HG02623 (cell line): ENCODE data around the gene CRISPLD2.

ENCODE experiments used
- ATAC-seq: cut with Tn5 transposase; IDR thresholded peaks from one replicate; pipeline ENCODE4 v1.9.1; 2021; ENCODE audit warnings: moderate library complexity; ENCODE audit not compliant: unreplicated experiment

CRISPLD2 gene

DNA sequence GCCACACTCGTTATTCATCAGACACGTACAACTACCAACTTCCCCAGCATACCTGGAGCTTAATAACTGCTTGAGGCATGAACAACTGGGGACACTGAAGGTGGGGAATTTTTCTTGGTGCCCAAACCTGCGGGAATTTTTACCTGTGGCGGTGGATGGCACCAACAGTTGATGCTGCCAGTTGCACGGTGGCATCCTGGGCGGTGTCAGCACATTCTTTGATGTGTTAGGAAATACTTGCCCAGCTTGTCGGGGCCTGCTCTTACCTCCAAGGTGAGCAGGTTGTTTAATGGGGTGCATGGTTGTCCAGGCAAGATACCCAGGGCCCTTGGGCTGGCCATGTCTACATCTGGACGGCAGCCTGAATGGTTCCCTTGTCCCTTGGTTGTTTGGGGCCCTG, 79.6 kb downstream of the CRISPLD2 start:
- no peak for ATAC-seq

DNA sequence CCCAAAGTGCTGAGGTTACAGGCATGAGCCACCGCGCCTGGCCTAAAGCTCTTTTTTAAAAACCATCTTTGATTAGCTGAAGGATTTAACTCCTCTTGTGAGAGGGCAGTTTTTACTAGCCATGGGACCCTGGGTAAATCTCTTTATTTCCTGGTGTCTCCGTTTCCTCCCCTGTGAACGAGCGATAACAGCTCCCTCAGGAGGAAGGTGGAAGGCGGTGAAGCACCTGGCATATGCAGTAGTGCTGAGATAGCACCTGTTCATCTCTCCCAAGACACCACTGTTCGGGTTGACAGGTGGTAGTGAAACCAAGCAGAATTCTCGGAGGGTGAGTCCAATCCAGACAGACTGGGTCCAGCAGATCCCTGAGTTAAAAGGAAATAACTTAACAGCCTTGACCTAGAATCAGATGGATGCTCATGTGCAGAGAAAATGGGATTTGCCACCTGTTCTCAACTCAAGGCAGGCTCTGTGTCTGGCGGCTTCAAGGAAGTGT, 86.2 kb downstream of the CRISPLD2 start:
- ATAC-seq, result no peak

DNA sequence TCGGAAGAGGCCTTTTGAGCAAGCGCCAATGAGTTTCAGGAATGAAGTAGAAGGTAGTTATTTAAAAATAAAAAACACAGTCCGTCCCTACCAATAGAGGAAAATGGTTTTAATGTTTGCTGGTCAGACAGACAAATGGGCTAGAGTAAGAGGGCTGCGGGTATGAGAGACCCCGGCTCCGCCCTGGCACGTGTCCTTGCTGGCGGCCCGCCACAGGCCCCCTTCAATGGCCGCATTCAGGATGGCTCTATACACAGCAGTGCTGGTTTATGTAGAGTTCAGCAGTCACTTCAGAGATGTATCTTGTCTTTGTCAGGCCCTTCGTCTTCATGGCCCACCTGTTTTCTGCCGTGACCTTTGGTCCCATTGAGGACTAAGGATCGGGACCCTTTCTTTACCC, 87.3 kb downstream of the CRISPLD2 start:
- no peak for ATAC-seq

DNA sequence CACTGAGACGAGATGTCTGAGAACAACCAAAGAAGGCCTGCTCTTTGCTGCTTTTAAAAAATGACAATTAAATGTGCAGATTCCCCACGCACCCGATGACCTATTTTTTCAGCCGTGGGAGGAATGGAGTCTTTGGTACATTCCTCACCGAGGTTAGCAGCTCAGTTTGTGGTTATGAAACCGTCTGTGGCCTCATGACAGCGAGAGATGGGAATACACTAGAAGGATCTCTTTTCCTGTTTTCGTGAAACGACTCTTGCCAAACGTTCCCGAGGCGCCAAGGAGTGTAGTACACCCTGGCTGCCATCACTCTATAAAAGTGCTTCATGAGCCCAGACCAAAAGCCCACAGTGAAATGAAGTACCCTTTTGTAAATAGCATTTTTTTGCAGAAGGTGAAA, 87.8 kb downstream of the CRISPLD2 start:
- no peak for ATAC-seq

DNA sequence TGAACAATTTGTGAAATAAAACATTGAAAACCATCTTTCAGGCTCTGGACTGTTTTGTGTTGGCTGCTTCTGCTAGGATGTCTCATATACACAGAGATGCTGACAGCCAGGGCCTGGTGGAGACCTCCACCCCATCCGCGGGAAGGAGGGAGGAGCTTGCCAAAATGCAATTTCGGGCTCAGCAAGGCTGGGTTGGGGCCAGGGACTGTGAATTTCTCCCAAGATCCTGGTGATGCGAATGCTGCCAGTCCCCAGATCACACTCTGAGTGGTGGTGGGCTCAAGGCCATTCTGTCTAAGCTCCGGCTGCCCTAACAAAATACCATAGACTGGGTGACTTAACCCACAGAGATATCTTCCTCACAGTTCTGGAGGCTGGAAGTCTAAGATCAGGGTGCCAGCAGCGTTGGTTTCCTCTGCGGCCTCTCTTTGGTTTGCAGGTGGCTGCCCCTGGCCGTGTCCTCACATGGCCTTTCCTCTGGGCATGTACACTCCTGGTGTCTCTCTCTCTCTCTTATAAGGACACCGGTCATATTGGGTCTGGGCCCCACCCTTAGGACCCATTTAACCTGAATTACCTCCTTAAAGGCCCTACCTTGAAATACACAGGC, 89.8 kb downstream of the CRISPLD2 start:
- no peak for ATAC-seq

DNA sequence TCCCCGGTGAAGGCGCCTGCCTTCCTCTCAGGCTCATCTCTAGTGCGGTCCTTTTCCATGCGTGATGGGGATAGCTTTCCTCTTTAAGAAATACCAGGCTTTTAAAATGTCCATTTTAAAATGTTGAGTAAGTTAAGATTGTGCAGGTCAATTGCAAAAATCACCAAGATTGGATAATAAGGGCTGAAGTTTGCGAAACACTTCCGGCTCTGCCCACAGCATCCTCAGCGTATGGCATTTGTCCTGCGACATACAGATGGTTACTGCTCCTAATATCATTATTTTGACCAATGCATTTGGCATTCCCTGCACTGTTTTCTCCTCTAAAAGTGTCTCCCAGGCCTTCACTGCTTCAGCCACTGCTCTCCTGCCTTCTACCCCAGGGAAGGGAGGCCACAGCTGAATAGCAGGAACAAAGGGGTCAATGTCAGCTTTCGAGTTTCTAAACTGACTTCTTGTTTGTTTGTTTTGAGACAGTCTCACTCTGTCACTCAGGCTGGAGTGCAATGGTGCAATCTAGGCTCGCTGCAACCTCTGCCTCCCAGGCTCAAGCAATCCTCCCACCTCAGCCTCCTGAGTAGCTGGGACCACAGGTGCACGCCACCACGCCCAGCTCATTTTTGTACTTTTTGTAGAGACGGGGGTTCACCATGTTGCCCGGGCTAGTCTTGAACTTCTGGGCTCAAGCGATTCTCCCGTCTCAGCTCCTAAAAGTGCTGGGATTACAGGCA, 91.9 kb downstream of the CRISPLD2 start:
- ATAC-seq, result no peak

DNA sequence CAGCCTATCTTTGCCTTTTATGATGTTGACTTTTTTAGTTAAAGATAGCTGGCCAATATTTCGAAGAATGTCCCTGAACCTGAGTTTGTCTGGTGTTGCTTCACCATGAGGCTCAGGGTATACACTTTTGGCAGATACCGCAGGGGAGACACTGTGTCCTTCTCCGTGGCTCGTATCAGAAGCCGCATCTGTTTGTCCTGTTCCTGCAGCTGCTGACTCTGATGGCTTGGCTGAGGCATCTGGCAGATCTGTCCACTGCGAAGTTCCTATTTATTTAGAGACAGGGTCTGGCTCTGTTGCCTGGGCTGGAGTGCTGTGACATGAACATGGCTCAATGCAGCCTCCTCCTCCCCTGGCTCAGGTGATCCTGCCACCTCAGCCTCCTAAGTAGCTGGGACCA, 93.5 kb downstream of the CRISPLD2 start:
- no peak for ATAC-seq

DNA sequence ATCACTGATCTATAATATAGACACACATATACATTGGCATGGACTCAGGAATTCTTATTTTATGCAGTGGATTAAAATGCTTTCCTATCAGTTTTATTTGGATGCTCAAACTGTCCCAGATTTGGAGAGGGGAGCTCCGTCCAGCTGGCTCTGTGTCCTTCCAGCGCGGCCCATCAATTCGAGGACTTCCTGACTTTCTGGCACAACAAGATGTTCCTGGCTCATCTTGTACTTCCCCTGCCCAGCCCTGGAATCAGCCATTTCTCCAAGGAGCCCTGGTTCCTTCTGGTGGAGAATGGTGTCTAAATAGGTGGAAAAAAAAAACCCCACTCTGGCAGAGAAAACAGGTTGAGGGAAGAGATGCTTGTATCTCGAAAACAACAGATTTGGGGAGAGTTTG, 94.5 kb downstream of the CRISPLD2 start:
- no peak for ATAC-seq

DNA sequence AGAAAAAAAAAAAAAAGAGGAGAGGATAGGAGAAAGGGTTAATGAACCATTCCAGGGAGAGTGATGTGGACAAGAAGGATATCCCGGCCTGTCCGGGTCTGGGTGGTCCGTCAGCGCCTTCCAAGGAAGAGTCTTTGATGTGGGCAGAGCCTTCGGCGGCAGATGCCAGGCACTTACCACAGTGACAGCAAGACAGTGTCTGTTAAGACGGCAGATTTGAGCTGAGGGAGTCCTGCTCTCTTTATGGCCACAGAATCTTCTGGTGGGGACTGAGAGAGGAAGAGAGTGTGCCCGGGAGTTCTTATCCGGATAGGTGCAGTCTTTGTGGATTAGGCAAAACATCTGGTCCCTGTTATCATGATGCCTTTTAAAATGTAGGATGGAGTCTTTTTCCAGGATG, 96.4 kb downstream of the CRISPLD2 start:
- no peak for ATAC-seq

DNA sequence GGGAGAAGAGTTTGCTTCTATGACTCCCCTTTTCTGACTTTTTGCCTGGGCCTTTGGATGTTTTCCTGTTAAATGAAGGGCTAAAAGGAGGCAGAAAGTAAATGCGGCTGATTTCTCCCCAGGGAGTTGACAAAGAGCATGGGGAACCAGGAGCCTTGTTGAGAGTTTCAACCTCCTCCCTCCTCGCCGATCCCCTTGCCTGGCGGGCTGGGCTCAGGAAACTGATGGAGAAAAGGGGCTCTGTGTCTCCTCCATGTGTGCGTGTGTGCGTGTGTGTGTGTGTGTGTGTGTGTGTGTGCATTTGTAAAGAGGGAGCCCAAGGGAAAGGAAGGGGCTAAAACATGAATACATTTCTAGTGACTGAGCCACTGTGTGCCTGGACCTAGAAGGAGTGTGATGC, 97.1 kb downstream of the CRISPLD2 start:
- ATAC-seq, result no peak

DNA sequence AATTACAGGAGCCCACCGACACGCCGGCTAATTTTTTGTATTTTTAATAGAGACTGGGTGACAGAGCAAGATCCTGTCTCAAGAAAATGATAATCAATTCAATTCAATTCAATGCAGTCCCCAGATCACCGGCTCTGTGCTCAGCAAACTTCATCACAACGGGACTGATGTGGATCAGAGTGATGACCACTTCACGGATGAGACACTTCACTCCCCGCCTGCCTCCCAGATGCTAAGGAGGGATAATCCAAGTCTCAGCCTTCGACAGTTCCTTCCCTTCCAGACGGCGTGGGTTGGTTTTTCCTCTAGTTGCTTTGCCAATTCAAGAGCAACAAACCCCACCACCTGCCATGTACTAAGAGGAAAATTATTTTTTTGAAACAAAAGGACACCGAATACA, 97.7 kb downstream of the CRISPLD2 start:
- ATAC-seq, result no peak

DNA sequence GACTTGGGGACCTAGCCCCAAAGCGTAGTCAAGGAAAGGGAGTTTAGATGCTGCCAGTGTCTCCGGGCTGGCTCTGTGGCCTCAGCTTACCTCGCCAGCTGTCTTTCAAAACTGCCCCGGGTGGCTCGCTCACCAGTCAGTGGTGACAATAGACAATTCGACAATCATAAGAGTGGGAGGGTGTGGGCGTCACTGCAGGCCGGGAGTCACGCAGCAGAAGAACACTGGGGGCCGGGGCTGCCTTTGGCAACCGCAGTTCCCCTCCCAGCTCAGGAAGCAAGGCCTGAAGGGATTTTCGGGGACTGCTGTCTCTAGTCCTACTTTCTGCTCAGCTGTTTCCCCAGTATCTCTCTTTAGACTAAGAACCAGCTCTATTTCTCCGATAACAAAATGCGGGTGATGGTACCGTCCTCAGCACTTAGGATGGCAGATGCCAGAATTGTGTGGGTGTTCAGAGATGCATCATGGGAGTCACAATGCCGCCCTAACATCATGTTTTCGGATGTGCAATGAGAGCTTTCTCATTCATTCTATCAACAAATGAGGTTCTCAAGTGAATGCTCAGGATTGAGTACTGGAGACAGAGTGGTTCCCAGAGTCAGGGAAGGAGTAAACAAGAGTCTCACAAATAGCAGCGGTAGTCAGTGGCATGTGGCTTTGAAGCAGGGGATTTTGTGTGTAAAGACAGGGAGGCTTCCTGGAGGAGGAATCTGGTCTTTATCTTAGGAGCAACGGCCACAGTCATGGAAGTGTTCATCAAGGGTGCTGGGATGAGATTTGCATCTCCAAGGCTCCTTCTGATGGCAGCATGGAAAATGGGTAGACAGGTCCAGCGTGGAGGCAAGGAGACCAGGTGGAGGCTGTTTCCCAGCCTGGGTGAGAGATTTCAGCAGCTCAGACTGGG, 98.5 kb downstream of the CRISPLD2 start:
- ATAC-seq, result no peak

DNA sequence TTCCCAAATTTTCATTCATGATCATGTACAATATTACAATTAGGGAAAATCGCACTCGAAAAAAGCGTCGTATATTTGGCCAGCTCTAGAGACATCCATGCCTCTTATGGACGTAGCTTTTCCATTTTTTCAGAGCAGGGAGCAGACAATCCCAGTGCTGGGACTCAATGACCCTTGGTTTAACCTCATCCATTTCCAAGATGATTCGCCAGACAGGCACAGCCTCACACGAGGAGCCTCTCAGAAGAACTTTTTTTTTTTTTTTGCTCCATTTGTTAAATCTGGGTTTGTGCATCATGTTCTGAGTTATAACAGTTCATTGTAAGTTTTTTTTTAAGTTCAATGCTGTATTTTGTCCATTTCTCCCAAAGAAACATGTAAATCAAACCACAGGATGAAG, 99.5 kb downstream of the CRISPLD2 start:
- no peak for ATAC-seq

DNA sequence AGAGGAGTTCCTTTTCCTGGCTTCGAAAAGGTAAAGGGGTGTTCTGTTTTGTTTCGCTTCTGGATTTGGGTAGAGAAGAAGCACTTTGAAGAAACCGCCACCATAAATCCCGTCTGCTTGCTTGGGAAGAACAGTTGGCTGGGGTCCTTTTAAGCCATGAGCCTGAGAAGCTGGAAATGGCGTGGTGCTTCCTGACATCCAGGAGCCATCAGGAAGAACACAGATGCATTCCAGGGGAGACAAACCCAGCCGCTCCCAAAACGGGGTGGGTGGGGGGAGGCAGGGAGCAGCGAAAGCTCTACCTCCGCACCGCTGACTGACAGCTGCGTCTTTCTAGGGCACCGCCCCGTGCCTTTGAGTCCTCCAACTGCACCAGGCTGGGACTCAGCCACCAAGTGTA, 99.9 kb downstream of the CRISPLD2 start:
- ATAC-seq, result no peak

DNA sequence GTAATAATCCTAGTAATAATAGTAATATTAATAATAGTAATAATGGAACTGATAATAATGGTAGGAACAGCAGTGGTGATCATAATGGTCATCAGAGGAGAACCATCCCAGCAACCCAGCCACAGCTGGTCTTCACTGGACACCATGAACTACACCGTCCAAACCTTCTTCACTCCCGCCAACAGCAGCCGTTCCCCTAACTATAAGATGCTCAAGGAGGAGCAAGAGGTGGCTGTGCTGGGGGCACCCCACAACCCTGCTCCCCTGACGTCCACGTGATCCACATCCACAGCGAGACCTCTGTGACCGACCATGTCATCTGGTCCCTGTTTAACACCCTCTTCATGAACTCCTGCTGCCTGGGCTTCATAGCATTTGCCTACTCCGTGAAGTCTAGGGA, 100.5 kb downstream of the CRISPLD2 start:
- ATAC-seq, result no peak

DNA sequence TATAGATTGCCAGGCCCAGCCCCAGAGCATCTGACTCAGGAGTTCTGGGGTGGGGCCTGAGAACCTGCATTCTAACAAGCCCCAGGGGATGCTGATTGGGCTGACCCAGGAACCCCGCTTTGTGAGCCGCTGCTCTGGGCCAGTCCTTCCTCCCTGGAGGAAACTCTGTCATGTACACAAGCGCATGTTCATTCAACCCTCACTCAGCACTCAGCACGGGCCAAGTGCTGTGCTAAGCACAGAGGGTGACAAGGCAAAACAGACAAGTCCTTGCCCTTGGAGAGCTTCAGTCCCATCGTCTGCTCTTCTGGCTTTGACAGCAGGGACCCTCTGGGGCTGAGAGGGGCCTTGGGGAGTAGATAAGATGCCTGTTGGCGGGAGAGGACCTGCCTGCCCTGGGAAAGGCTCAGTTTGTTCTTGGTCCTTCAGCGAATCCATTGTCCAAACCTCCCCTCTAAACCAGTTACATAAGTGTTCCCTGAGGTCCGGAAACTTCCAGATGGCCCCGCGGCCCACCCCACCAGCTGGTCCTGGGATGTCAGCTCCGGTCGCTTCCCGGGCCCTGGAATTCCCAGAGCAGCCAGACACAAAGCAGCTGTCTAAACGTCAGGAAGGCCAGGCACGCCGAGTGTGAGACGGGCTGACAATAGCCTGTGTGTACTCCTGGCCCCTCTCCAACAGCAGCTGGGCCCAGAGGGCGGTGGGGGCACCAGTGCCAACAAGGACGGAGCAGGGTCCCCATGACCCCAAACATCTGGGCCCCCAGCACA, 102.8 kb downstream of the CRISPLD2 start:
- ATAC-seq, result no peak

DNA sequence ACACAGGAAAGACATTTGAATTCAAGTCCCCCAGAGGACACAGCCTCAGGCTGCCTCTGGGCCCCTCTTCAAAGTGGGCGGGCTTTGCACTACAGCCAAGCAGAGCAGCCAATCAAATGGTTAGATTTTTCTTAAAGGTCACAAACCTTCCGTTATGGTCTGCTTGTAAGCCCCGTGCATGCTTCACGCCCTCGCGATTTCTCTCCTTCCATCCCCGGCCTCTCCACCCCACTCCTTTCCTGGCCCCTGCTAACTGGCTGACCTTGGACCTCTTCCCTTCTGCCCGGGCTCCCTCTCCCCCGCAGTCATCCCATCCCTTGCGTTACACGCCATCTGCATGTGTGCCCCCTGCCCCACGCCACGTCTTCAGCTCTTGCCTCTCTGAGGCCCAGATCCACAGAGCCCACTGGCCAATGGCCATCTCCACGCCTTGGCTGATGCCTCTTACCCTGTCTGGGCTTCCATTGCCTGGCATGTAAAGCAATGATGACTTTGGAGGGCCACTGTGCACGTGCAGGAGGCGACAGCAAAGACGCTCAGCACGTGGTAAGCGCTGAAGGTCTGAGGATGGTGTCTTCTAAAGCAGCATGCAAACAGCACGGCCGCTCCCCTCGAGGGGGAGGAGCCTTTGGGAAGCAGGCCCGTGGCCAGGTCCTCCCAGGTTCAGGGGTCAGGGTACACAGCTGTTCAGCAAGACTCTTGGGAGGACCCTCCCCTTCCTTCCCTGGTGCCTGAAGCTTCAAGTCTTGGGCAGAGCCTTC, 104.7 kb downstream of the CRISPLD2 start:
- no peak for ATAC-seq

DNA sequence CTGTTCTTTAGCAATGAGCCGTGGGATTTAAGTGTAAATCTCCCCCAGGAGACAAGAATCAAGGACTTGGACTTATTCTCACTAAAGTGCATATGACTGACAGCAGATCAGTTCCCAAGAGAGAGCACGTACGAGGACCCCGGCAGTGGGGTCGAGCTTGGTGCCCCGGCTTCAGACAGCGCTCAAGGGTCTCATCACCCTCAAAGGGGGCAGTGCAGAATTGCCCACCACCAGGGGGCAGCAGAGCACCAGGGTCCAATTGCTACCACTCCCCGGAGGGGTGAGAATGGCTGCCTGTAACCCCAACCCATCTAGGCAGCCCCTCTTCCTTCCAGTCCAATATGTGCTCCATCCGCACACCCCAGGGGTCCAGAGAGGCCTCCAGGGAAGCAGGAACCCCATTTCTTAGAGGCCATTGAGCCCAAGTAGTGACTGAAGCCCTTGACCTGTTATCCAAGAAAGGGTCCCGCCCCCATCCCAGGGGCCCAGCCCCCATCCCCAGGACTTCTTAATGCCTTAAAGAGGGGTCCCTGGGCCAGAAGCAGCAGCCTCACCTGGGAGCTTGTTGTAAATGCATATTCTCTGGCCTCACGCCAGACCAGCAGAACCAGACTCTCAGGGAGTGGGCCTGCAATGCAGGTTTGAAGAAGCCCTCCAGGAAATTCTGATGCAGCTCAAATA, 105.4 kb downstream of the CRISPLD2 start:
- no peak for ATAC-seq

DNA sequence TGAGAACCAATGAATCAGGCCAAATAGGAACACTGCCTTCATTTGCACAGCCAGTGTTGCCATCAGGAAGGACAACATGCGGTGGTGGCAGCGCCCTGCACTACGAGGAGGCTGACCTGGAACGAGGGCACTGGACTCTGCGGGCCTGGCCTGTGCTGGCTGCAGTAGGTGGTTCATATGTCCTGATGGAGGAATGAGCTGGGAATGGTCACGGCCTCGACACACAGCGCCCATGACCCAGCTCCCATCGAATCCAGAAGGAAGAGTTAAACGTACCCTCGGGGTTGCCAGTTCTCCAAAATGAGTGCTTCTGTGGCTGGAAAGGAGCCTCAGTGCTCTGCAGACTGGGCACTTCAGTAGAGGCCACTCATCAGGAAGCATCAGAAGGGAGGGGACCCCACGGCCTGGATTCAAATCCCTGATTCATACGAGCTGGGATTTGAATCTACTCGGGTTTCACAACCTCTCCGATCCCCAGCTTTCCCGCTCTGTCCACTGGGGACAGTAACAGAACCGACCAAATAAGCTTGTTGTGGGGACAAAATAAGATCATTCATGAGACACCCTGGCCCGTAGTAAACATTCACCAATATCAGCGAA, 106.1 kb downstream of the CRISPLD2 start:
- ATAC-seq, result no peak
